ENCODE results near the gene CCDC146.
"Not testable (repeated sequence)": the region's sequence is repeated elsewhere in the genome, so short reads cannot be mapped to it uniquely, and the experiment has no call there.

The CCDC146 gene

GRCh38 chr7:77247206-77247850 lies 124.9 kb downstream of the CCDC146 start:
- DNase-seq (ENCODE audit: low read depth), result peak; percentile 70

GRCh38 chr7:77248154-77248553 lies 125.7 kb downstream of the CCDC146 start:
- DNase-seq (ENCODE audit: low read depth), result no peak

- no peak for DNase-seq (ENCODE audit: low read depth)
Measured at GRCh38 chr7:77252506-77252905, 130.1 kb downstream of the CCDC146 start.

GRCh38 chr7:77253151-77253550 lies 130.7 kb downstream of the CCDC146 start:
- DNase-seq (ENCODE audit: low read depth), result no peak

GRCh38 chr7:77254429-77254828 lies 132.0 kb downstream of the CCDC146 start:
- no peak for DNase-seq (ENCODE audit: low read depth)

- DNase-seq (ENCODE audit: low read depth), result no peak
Measured at GRCh38 chr7:77254915-77255314, 132.5 kb downstream of the CCDC146 start.

- no peak for DNase-seq (ENCODE audit: low read depth)
Measured at GRCh38 chr7:77258014-77258413, 135.6 kb downstream of the CCDC146 start.

GRCh38 chr7:77258593-77258992 lies 136.2 kb downstream of the CCDC146 start:
- DNase-seq (ENCODE audit: low read depth), result no peak

- no peak for DNase-seq (ENCODE audit: low read depth)
Measured at GRCh38 chr7:77262316-77262715, 139.9 kb downstream of the CCDC146 start.

- DNase-seq (ENCODE audit: low read depth), result no peak
Measured at GRCh38 chr7:77265666-77266065, 143.3 kb downstream of the CCDC146 start.

- DNase-seq (ENCODE audit: low read depth), result no peak
Measured at GRCh38 chr7:77266291-77266794, 143.9 kb downstream of the CCDC146 start.

- no peak for DNase-seq (ENCODE audit: low read depth)
Measured at GRCh38 chr7:77269360-77270093, 147.1 kb downstream of the CCDC146 start.

- DNase-seq (ENCODE audit: low read depth), result no peak
Measured at GRCh38 chr7:77270094-77270480, 147.7 kb downstream of the CCDC146 start.

- DNase-seq (ENCODE audit: low read depth), result no peak
Measured at GRCh38 chr7:77271766-77272165, 149.4 kb downstream of the CCDC146 start.

- not testable (repeated sequence) for DNase-seq (ENCODE audit: low read depth)
Measured at GRCh38 chr7:77275663-77276062, 153.2 kb downstream of the CCDC146 start.

GRCh38 chr7:77276120-77276519 lies 153.7 kb downstream of the CCDC146 start:
- DNase-seq (ENCODE audit: low read depth), result no peak

- no peak for DNase-seq (ENCODE audit: low read depth)
Measured at GRCh38 chr7:77281780-77282478, 159.5 kb downstream of the CCDC146 start.

GRCh38 chr7:77282897-77283296 lies 160.5 kb downstream of the CCDC146 start:
- DNase-seq (ENCODE audit: low read depth), result no peak

GRCh38 chr7:77284005-77284404 lies 161.6 kb downstream of the CCDC146 start:
- no peak for DNase-seq (ENCODE audit: low read depth)

- DNase-seq (ENCODE audit: low read depth), result no peak
Measured at GRCh38 chr7:77284616-77285015, 162.2 kb downstream of the CCDC146 start.

- DNase-seq (ENCODE audit: low read depth), result no peak
Measured at GRCh38 chr7:77288676-77289320, 166.4 kb downstream of the CCDC146 start.

GRCh38 chr7:77289387-77289786 lies 167.0 kb downstream of the CCDC146 start:
- no peak for DNase-seq (ENCODE audit: low read depth)

Measured in fibroblast of the conjunctiva (primary cell).